NB4 (cell line): Measurements from ENCODE around the gene CAMTA1.

Experiments
- CTCF ChIP-seq: IDR thresholded peaks from one replicate; pipeline ENCODE4 v1.5.1; 2012; ENCODE audit warnings: low read depth, low read length
- POLR2A ChIP-seq: IDR thresholded peaks from 2 replicates; pipeline ENCODE4 v1.6.1; 2011; ENCODE audit warnings: mild to moderate bottlenecking; ENCODE audit not compliant: insufficient read length; ENCODE audit errors: extremely low read depth

- TF ChIP-seq CTCF (no peak), POLR2A (no peak)
Measured at GRCh38 chr1:7369866-7370265, 584.6 kb downstream of the CAMTA1 start.
